LNCAP (cell line): Measurements from ENCODE around the gene SLC15A3.

Experiments
- TF ChIP-seq, protein P1 (sequence below): fragments of 450-650 bp; IDR thresholded peaks from 2 replicates; pipeline ENCODE4 v1.5.1; 2017; ENCODE audit warnings: mild to moderate bottlenecking

Gene SLC15A3

DNA sequence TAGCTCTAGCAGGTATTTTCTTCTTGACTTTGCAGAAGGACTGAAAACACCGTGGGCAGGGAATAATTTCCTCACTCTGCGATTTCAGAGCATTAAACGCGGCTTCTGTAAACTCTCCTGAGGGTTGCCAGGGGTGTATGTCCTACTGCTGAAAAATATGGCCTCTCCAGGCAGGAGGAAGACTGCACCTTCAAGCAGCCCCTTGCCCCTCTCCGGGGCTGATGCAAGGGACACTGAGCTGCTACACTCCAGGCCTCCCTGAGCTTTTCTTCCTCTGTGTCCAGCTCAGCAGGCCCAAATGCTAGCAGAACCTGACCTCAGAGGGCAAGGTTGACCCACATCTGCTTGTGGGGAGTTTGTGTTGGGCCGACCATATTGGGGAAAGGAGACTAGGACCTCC is 21.7 kb upstream of the SLC15A3 start:
- TF ChIP-seq, protein P1, sequence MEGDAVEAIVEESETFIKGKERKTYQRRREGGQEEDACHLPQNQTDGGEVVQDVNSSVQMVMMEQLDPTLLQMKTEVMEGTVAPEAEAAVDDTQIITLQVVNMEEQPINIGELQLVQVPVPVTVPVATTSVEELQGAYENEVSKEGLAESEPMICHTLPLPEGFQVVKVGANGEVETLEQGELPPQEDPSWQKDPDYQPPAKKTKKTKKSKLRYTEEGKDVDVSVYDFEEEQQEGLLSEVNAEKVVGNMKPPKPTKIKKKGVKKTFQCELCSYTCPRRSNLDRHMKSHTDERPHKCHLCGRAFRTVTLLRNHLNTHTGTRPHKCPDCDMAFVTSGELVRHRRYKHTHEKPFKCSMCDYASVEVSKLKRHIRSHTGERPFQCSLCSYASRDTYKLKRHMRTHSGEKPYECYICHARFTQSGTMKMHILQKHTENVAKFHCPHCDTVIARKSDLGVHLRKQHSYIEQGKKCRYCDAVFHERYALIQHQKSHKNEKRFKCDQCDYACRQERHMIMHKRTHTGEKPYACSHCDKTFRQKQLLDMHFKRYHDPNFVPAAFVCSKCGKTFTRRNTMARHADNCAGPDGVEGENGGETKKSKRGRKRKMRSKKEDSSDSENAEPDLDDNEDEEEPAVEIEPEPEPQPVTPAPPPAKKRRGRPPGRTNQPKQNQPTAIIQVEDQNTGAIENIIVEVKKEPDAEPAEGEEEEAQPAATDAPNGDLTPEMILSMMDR = no peak

- TF ChIP-seq, protein P1 = no peak
Observed at GRCh38 chr11:60972182-60973030, 20.4 kb upstream of the SLC15A3 start.

DNA sequence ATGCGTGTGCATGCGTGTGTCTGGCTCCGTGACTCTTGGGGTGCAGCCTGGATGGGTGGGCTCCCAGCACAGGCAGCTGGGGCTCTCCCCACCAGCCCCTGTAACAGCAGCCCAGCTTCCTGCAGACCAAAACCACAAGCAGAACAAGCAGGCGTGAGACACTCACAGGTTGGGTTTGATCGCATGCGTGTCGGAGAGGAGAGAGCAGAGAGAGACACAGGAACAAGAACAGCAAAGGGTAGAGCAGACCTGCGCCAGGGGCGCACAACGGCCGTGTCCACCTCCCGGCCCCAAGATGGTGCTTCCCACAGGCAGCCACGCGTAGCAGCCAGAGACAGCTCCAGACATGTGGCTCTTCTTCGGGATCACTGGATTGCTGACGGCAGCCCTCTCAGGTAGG is 19.5 kb upstream of the SLC15A3 start, which contains the start of gene CD6:
CD6 (plus strand) TSS at position 161 of the 400 bp plus-strand sequence; CDS start at position 347, 186 bp downstream.
- TF ChIP-seq, protein P1 = no peak

DNA sequence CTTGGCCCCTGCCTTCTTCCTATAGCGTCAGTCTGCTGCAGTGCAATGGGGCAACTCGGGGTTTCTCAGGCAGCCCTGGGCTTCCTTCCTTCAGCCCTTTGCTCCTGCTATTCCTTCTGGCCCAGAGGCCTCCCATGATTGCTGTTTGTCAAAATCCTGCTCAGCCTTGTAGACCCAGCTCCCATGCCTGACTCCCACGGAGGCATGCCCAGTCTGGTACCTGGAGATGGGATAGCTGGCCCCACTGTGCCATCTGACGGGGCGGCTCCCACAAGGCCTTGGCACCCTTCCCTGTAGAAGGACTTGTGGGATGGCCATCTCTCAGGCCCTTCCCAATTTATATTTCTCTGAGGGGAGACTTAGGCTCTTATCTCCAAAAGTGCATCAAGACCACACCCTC is 18.9 kb upstream of the SLC15A3 start:
- TF ChIP-seq, protein P1 = no peak

DNA sequence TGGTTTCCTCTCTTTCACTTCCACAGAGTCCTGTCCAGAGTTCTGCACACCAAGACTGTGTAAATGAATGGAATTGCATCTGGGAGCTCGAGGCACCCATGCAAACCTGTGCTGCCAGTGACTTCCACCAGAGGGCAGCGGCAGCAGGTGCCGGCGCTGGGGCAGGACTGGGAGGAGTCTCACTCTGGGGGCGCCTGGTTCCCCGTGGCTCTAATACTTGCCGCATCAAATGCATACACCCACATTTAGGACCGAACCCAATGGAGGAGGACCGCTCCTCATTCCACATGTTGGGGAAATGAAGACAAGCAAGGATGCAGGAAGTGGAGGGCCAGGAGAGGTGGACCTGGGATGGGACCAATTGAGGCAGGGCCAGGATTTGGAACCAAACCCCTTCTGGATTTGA is 18.4 kb upstream of the SLC15A3 start:
- TF ChIP-seq, protein P1 = peak; percentile 94

GRCh38 chr11:60968223-60968622 is 16.2 kb upstream of the SLC15A3 start:
- TF ChIP-seq, protein P1 = no peak

DNA sequence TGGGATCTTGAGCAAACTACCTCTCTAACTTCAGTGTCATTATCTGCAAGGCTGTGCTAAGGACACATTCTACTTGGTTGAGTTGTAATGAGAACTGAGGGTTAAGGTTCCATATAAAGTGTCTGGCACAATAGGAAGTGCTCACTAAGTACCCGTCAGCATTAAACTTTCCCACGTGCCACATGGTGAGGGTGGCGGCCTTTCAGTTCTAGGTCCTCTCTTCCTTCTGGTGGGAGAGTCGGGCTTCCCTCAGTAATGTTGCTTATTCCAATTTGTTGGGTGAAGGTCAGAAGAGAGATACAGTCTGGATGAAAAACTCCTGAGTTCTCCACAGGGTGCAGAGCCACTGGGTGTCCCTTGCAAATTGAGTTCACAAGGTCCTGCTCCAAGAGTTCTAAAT is 14.9 kb upstream of the SLC15A3 start:
- TF ChIP-seq, protein P1 = no peak
